ENCODE data around the gene CFAP45. TPM values are rescaled to one million over a fixed set of nuclear protein-coding genes. Genes with fewer than 3 reads are reported as not detected.

The CFAP45 gene
- total and polyA plus RNA-seq, 2 experiments from 2014 or later: 0.36 TPM; not detected in 1

DNA sequence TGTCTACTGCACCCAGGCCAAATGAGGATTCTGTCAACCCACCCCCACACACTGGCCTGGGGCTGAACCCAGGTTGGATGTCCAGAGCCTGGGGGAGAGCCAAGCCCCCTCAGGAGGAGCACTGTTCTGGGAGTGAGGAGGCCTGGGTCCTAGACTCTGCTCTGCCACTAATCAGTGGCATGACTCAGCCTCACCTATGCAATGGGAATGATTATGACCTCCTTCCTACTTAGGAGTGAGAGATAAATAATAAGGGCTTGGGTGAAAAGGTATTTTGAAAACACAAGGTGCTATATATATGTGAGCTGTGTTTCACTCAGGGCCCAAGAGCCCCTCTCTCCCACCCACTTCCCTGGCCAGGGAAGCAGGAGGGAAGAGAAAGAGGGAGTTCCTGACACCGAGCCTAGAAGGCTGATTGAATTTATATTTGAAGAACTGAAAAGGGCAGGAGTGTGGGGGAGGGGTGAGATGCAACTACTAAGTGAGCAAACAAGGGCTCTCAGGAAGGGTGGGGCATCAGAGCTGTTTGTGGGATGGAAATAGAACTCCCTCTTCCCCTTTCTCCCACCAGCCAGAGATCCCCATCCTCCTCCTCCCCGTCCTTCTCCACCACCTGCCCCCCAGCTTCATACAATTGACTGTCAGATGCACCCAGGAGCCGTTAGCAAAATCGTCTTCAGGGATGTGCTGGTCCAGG, 37.2 kb upstream of the CFAP45 start:
- peak overlapping the region; percentile 65; the same call in 1 of the 2 replicates for H3K27ac Mint-ChIP-seq
- H3K4me3 ChIP-seq: peak overlapping the region; percentile 34; the same call in 1 of the 2 replicates
- DNase-seq (ENCODE audit: low spot score) (peak; percentile 75), ATAC-seq (peak; percentile 16)
- peaks cover 43% of the 10 kb centered on the region for H3K36me3 Mint-ChIP-seq (ENCODE audit: low read depth)
- no peak overlapping the region for H3K4me3 Mint-ChIP-seq
- H3K4me1 Mint-ChIP-seq: peaks cover 34% of the 10 kb centered on the region
- H3K4me1 ChIP-seq (ENCODE audit: insufficient read depth): peaks cover 19% of the 10 kb centered on the region
- no peaks in the 10 kb centered on the region for H3K79me2 ChIP-seq (replicated peaks; ENCODE audit: insufficient read depth)
- H3K27me3 Mint-ChIP-seq (ENCODE audit: insufficient read depth, low read depth, poor library complexity): peaks cover 23% of the 10 kb centered on the region
- TF ChIP-seq JUNB (IDR thresholded peaks at IDR 0.05; ENCODE audit: unreplicated experiment) (no peak), ZNF331 (CRISPR knock-in tag; IDR thresholded peaks at IDR 0.05; ENCODE audit: low read depth) (no peak), ZNF114 (CRISPR knock-in tag; IDR thresholded peaks at IDR 0.05) (no peak), CREB1 (CRISPR knock-in tag; IDR thresholded peaks at IDR 0.05; ENCODE audit: low read depth) (no peak), EZH2phosphoT487 (IDR thresholded peaks at IDR 0.05; ENCODE audit: unreplicated experiment) (no peak), STAT1 (IDR thresholded peaks at IDR 0.05; ENCODE audit: unreplicated experiment) (no peak), POLR2AphosphoS5 (IDR thresholded peaks at IDR 0.05; ENCODE audit: low read depth) (no peak), EZH2 (IDR thresholded peaks at IDR 0.05; ENCODE audit: low read depth, unreplicated experiment) (no peak), NANOG (IDR thresholded peaks at IDR 0.05; ENCODE audit: borderline replicate concordance) (no peak)
- TF ChIP-seq, protein P1, sequence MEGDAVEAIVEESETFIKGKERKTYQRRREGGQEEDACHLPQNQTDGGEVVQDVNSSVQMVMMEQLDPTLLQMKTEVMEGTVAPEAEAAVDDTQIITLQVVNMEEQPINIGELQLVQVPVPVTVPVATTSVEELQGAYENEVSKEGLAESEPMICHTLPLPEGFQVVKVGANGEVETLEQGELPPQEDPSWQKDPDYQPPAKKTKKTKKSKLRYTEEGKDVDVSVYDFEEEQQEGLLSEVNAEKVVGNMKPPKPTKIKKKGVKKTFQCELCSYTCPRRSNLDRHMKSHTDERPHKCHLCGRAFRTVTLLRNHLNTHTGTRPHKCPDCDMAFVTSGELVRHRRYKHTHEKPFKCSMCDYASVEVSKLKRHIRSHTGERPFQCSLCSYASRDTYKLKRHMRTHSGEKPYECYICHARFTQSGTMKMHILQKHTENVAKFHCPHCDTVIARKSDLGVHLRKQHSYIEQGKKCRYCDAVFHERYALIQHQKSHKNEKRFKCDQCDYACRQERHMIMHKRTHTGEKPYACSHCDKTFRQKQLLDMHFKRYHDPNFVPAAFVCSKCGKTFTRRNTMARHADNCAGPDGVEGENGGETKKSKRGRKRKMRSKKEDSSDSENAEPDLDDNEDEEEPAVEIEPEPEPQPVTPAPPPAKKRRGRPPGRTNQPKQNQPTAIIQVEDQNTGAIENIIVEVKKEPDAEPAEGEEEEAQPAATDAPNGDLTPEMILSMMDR (conservative IDR thresholded peaks at IDR 0.05; ENCODE audit: low read depth in 2 of 2): no peak
- TF ChIP-seq, protein P2, sequence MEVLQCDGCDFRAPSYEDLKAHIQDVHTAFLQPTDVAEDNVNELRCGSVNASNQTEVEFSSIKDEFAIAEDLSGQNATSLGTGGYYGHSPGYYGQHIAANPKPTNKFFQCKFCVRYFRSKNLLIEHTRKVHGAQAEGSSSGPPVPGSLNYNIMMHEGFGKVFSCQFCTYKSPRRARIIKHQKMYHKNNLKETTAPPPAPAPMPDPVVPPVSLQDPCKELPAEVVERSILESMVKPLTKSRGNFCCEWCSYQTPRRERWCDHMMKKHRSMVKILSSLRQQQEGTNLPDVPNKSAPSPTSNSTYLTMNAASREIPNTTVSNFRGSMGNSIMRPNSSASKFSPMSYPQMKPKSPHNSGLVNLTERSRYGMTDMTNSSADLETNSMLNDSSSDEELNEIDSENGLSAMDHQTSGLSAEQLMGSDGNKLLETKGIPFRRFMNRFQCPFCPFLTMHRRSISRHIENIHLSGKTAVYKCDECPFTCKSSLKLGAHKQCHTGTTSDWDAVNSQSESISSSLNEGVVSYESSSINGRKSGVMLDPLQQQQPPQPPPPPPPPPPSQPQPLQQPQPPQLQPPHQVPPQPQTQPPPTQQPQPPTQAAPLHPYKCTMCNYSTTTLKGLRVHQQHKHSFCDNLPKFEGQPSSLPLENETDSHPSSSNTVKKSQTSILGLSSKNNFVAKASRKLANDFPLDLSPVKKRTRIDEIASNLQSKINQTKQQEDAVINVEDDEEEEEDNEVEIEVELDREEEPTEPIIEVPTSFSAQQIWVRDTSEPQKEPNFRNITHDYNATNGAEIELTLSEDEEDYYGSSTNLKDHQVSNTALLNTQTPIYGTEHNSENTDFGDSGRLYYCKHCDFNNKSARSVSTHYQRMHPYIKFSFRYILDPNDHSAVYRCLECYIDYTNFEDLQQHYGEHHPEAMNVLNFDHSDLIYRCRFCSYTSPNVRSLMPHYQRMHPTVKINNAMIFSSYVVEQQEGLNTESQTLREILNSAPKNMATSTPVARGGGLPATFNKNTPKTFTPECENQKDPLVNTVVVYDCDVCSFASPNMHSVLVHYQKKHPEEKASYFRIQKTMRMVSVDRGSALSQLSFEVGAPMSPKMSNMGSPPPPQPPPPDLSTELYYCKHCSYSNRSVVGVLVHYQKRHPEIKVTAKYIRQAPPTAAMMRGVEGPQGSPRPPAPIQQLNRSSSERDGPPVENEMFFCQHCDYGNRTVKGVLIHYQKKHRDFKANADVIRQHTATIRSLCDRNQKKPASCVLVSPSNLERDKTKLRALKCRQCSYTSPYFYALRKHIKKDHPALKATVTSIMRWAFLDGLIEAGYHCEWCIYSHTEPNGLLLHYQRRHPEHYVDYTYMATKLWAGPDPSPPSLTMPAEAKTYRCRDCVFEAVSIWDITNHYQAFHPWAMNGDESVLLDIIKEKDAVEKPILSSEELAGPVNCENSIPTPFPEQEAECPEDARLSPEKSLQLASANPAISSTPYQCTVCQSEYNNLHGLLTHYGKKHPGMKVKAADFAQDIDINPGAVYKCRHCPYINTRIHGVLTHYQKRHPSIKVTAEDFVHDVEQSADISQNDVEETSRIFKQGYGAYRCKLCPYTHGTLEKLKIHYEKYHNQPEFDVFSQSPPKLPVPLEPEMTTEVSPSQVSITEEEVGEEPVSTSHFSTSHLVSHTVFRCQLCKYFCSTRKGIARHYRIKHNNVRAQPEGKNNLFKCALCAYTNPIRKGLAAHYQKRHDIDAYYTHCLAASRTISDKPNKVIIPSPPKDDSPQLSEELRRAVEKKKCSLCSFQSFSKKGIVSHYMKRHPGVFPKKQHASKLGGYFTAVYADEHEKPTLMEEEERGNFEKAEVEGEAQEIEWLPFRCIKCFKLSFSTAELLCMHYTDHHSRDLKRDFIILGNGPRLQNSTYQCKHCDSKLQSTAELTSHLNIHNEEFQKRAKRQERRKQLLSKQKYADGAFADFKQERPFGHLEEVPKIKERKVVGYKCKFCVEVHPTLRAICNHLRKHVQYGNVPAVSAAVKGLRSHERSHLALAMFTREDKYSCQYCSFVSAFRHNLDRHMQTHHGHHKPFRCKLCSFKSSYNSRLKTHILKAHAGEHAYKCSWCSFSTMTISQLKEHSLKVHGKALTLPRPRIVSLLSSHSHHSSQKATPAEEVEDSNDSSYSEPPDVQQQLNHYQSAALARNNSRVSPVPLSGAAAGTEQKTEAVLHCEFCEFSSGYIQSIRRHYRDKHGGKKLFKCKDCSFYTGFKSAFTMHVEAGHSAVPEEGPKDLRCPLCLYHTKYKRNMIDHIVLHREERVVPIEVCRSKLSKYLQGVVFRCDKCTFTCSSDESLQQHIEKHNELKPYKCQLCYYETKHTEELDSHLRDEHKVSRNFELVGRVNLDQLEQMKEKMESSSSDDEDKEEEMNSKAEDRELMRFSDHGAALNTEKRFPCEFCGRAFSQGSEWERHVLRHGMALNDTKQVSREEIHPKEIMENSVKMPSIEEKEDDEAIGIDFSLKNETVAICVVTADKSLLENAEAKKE (CRISPR knock-in tag; IDR thresholded peaks at IDR 0.05): no peak
- TF ChIP-seq, protein P3, sequence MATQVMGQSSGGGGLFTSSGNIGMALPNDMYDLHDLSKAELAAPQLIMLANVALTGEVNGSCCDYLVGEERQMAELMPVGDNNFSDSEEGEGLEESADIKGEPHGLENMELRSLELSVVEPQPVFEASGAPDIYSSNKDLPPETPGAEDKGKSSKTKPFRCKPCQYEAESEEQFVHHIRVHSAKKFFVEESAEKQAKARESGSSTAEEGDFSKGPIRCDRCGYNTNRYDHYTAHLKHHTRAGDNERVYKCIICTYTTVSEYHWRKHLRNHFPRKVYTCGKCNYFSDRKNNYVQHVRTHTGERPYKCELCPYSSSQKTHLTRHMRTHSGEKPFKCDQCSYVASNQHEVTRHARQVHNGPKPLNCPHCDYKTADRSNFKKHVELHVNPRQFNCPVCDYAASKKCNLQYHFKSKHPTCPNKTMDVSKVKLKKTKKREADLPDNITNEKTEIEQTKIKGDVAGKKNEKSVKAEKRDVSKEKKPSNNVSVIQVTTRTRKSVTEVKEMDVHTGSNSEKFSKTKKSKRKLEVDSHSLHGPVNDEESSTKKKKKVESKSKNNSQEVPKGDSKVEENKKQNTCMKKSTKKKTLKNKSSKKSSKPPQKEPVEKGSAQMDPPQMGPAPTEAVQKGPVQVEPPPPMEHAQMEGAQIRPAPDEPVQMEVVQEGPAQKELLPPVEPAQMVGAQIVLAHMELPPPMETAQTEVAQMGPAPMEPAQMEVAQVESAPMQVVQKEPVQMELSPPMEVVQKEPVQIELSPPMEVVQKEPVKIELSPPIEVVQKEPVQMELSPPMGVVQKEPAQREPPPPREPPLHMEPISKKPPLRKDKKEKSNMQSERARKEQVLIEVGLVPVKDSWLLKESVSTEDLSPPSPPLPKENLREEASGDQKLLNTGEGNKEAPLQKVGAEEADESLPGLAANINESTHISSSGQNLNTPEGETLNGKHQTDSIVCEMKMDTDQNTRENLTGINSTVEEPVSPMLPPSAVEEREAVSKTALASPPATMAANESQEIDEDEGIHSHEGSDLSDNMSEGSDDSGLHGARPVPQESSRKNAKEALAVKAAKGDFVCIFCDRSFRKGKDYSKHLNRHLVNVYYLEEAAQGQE (IDR thresholded peaks at IDR 0.05; ENCODE audit: unreplicated experiment): no peak
- TF ChIP-seq, protein P4, sequence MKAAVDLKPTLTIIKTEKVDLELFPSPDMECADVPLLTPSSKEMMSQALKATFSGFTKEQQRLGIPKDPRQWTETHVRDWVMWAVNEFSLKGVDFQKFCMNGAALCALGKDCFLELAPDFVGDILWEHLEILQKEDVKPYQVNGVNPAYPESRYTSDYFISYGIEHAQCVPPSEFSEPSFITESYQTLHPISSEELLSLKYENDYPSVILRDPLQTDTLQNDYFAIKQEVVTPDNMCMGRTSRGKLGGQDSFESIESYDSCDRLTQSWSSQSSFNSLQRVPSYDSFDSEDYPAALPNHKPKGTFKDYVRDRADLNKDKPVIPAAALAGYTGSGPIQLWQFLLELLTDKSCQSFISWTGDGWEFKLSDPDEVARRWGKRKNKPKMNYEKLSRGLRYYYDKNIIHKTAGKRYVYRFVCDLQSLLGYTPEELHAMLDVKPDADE (IDR thresholded peaks at IDR 0.05): no peak
- no peak overlapping the region for H2AFZ ChIP-seq
- no peaks in the 10 kb centered on the region for H3F3A ChIP-seq (replicated peaks; ENCODE audit: low read depth)
- peaks cover 4% of the 10 kb centered on the region; the same call in 1 of the 2 replicates for H4K20me1 ChIP-seq (replicated peaks; ENCODE audit: insufficient read depth)
- 0 out of 2 replicates have a peak, but pooled peaks cover 12% of the 10 kb centered on the region for H3K36me3 ChIP-seq (ENCODE audit: insufficient read depth)
- H3K9me3 Mint-ChIP-seq: no peaks in the 10 kb centered on the region; the same call in 2 of the 3 replicates
- H3K27ac ChIP-seq (ENCODE audit: low read depth): no peak overlapping the region
- H3K9me2 ChIP-seq (ENCODE audit: insufficient read depth): no peaks in the 10 kb centered on the region
- H3K4me2 ChIP-seq: peak overlapping the region; percentile 69
- no peaks in the 10 kb centered on the region for H3K27me3 ChIP-seq (ENCODE audit: insufficient read depth)

Data from GM23338 (cell line).